Neutrophil (primary cell): ENCODE results near the gene SSC5D.

ENCODE experiments used
- H3K27ac ChIP-seq: fragments of 200-600 bp; sonication (generic); 2 replicates; pipeline ENCODE4 v1.5.1; 2016; ENCODE audit warnings: mild to moderate bottlenecking, moderate library complexity
- H3K27me3 ChIP-seq: fragments of 200-600 bp; sonication (generic); 2 replicates; pipeline ENCODE4 v1.6.0; 2016; ENCODE audit warnings: mild to moderate bottlenecking
- H3K36me3 ChIP-seq: fragments of 200-600 bp; sonication (generic); 2 replicates; pipeline ENCODE4 v1.5.1; 2017
- H3K4me1 ChIP-seq, 2 experiments: fragments of 200-600 bp in 1 of 2; sonication (generic) in 1 of 2; 1 replicate in 1 of 2; 2 replicates in 1 of 2; pipeline versions ENCODE4 v1.5.1 to v1.6.1; 2013 to 2016; ENCODE audit warnings: low read depth in 1 of 2, low read length in 1 of 2, mild to moderate bottlenecking in 1 of 2, moderate library complexity in 1 of 2; ENCODE audit not compliant: control insufficient read depth in 1 of 2, insufficient read depth in 1 of 2
- H3K4me3 ChIP-seq, 2 experiments: fragments of 200-600 bp in 1 of 2; sonication (generic) in 1 of 2; 1 replicate in 1 of 2; 2 replicates in 1 of 2; pipeline ENCODE4 v1.5.1; 2013 to 2016; ENCODE audit warnings: low read depth in 1 of 2, low read length in 1 of 2, mild to moderate bottlenecking in 1 of 2, moderate library complexity in 1 of 2
- H3K9me3 ChIP-seq: fragments of 200-600 bp; sonication (generic); 2 replicates; pipeline ENCODE4 v1.5.1; 2016
- CTCF ChIP-seq: fragments of 200-600 bp; sonication (generic); IDR thresholded peaks from 2 replicates; pipeline ENCODE4 v1.5.1; 2016; ENCODE audit warnings: antibody characterized with exemption

The SSC5D gene

GRCh38 chr19:55478364-55478763, 9.9 kb upstream of the SSC5D start:
- H3K27me3 ChIP-seq, result no peaks in the 10 kb centered on the region
- TF ChIP-seq CTCF, result no peak
- H3K4me3 ChIP-seq, result no peak overlapping the region
- H3K36me3 ChIP-seq, result peaks cover 24% of the 10 kb centered on the region
- peaks cover 14 to 16% of the 10 kb centered on the region in 2 experiments for H3K4me1 ChIP-seq
- H3K27ac ChIP-seq, result no peak overlapping the region
- no peaks in the 10 kb centered on the region for H3K9me3 ChIP-seq

- Histone ChIP-seq H3K4me3 (no peak overlapping the region), H3K27me3 (peaks cover 5% of the 10 kb centered on the region), H3K4me1 (peaks cover 14 to 16% of the 10 kb centered on the region in 2 experiments), H3K27ac (no peak overlapping the region), H3K9me3 (no peaks in the 10 kb centered on the region), H3K36me3 (peaks cover 31% of the 10 kb centered on the region)
- TF ChIP-seq CTCF, result no peak
Measured at GRCh38 chr19:55479045-55479444, 9.2 kb upstream of the SSC5D start.

GRCh38 chr19:55479451-55480230, 8.6 kb upstream of the SSC5D start:
- H3K27me3 ChIP-seq, result peaks cover 11% of the 10 kb centered on the region
- no peaks in the 10 kb centered on the region for H3K9me3 ChIP-seq
- H3K27ac ChIP-seq, result no peak overlapping the region
- peaks cover 34% of the 10 kb centered on the region for H3K36me3 ChIP-seq
- TF ChIP-seq CTCF, result no peak
- peaks cover 17 to 20% of the 10 kb centered on the region in 2 experiments for H3K4me1 ChIP-seq
- H3K4me3 ChIP-seq, result no peak overlapping the region

- H3K36me3 ChIP-seq, result peaks cover 34% of the 10 kb centered on the region
- peaks cover 16 to 18% of the 10 kb centered on the region in 2 experiments for H3K4me1 ChIP-seq
- H3K9me3 ChIP-seq, result no peaks in the 10 kb centered on the region
- no peak overlapping the region for H3K4me3 ChIP-seq
- no peak for TF ChIP-seq CTCF
- no peak overlapping the region for H3K27ac ChIP-seq
- H3K27me3 ChIP-seq, result peaks cover 27% of the 10 kb centered on the region
Measured at GRCh38 chr19:55481148-55481793, 7.0 kb upstream of the SSC5D start.

- H3K9me3 ChIP-seq, result no peaks in the 10 kb centered on the region
- H3K36me3 ChIP-seq, result peaks cover 34% of the 10 kb centered on the region
- no peak overlapping the region for H3K27ac ChIP-seq
- peaks cover 32% of the 10 kb centered on the region for H3K27me3 ChIP-seq
- no peak for TF ChIP-seq CTCF
- peaks cover 16 to 18% of the 10 kb centered on the region in 2 experiments for H3K4me1 ChIP-seq
- H3K4me3 ChIP-seq, result no peak overlapping the region
Measured at GRCh38 chr19:55481794-55482155, 6.5 kb upstream of the SSC5D start.
